Endodermal cell (in vitro differentiated cells): ENCODE data around the gene SCFD1. TPM values are rescaled to one million over a fixed set of nuclear protein-coding genes. Genes with fewer than 3 reads are reported as not detected.

Experiments
- DNase-seq: peaks from one replicate; pipeline ENCODE4 v3.0.0-alpha.2; 2017
- H3K27ac ChIP-seq: 2 replicates; pipeline ENCODE4 v1.5.1; 2013; ENCODE audit warnings: mild to moderate bottlenecking, low read depth, low read length, moderate library complexity
- H3K27me3 ChIP-seq: 2 replicates; pipeline ENCODE4 v1.6.1; 2013; ENCODE audit warnings: mild to moderate bottlenecking, low read length, moderate library complexity; ENCODE audit not compliant: insufficient read depth, control insufficient read depth, poor library complexity, severe bottlenecking
- H3K36me3 ChIP-seq: 2 replicates; pipeline ENCODE4 v1.7.0; 2013; ENCODE audit warnings: mild to moderate bottlenecking, low read length, moderate library complexity; ENCODE audit not compliant: control insufficient read depth, insufficient read depth
- H3K4me1 ChIP-seq: one replicate; pipeline ENCODE4 v1.7.0; 2013; ENCODE audit warnings: low read length; ENCODE audit not compliant: control insufficient read depth, insufficient read depth
- H3K4me3 ChIP-seq: 2 replicates; pipeline ENCODE4 v1.5.1; 2013; ENCODE audit warnings: mild to moderate bottlenecking, low read length, moderate library complexity
- H3K9ac ChIP-seq: 2 replicates; pipeline ENCODE4 v1.6.1; 2013; ENCODE audit warnings: mild to moderate bottlenecking, low read length, moderate library complexity; ENCODE audit not compliant: poor library complexity, severe bottlenecking; ENCODE audit errors: extremely low read depth
- H3K9me3 ChIP-seq: 2 replicates; pipeline ENCODE4 v1.6.1; 2013; ENCODE audit warnings: mild to moderate bottlenecking, low read length, moderate library complexity; ENCODE audit not compliant: control insufficient read depth
- H3K27ac Mint-ChIP-seq: 2 replicates; pipeline ENCODE4 v1.8.0; 2020; ENCODE audit warnings: mixed read lengths
- H3K27me3 Mint-ChIP-seq: 2 replicates; pipeline ENCODE4 v1.8.0; 2021; ENCODE audit warnings: mild to moderate bottlenecking, mixed read lengths; ENCODE audit not compliant: insufficient read depth
- H3K36me3 Mint-ChIP-seq: 2 replicates; pipeline ENCODE4 v1.8.0; 2020; ENCODE audit warnings: low read depth, mixed read lengths
- H3K4me1 Mint-ChIP-seq: 2 replicates; pipeline ENCODE4 v1.8.0; 2020; ENCODE audit warnings: mixed read lengths
- H3K4me3 Mint-ChIP-seq: 2 replicates; pipeline ENCODE4 v1.8.0; 2020; ENCODE audit warnings: mild to moderate bottlenecking, moderate library complexity, mixed read lengths
- H3K9me3 Mint-ChIP-seq: 2 replicates; pipeline ENCODE4 v1.8.0; 2020; ENCODE audit warnings: mild to moderate bottlenecking, mixed read lengths
- WGBS, 2 experiments: methylation state at CpG; one replicate each; pipeline versions ENCODE4 v1.1.5 to v1.1.7; 2013; ENCODE audit warnings: missing lambda C conversion rate in 2 of 2, mixed read lengths in 1 of 2; ENCODE audit not compliant: insufficient coverage in 1 of 2, insufficient read length in 1 of 2; 5-methylcytosine and 5-hydroxymethylcytosine counted together
- total RNA-seq, 2 donors: library from RNA; stranded (reverse); fragmentation: NEBNext Ultra II Directional in 1 of 2; extraction: Animal tissue kit (Norgen Biotek cat#: 25700) in 1 of 2; gene quantifications; 2 replicates in 1 of 2; 3 replicates in 1 of 2; pipeline ENCODE4 v1.2.1, GENCODE V29; 2021
- TF ChIP-seq, protein P1 (sequence below): fragments of 200-600 bp; sonication (generic); conservative IDR thresholded peaks from 2 replicates; pipeline ENCODE4 v1.5.0; 2021; ENCODE audit warnings: antibody characterized with exemption, mild to moderate bottlenecking

The SCFD1 gene
- total RNA-seq, 2 donors from 2014 or later = 82.4 to 98.4 TPM

DNA sequence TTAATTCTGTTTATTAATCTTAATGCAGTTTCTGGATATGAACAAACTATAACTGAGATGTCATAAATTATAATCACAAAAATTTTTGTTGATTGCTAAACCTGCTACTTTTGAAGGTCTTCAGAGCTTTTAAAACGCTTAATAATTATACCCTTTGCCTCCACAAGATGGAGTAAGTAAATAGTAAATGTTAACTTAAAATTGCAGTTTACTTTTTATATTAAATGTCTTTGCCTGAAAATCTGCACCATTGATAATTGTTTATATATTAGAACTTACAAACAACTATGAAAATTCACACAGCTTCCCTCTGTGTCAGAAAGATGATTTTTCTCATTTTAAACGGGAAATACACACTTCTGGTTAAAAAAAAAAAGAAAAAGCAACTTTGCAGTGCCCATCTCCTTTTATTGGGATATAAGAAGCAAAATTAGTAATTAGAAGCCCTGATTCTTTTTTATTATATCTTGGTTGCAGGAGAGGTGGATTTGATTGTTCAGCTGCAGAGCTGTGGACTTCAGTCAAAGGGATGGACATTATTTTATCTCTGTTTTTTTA is 35.6 kb downstream of the SCFD1 start:
- Mint-ChIP-seq H3K36me3 (peaks cover 39% of the 10 kb centered on the region), H3K4me3 (no peak overlapping the region), H3K27me3 (no peaks in the 10 kb centered on the region), H3K9me3 (no peaks in the 10 kb centered on the region), H3K27ac (no peak overlapping the region), H3K4me1 (no peaks in the 10 kb centered on the region)
- TF ChIP-seq, protein P1, sequence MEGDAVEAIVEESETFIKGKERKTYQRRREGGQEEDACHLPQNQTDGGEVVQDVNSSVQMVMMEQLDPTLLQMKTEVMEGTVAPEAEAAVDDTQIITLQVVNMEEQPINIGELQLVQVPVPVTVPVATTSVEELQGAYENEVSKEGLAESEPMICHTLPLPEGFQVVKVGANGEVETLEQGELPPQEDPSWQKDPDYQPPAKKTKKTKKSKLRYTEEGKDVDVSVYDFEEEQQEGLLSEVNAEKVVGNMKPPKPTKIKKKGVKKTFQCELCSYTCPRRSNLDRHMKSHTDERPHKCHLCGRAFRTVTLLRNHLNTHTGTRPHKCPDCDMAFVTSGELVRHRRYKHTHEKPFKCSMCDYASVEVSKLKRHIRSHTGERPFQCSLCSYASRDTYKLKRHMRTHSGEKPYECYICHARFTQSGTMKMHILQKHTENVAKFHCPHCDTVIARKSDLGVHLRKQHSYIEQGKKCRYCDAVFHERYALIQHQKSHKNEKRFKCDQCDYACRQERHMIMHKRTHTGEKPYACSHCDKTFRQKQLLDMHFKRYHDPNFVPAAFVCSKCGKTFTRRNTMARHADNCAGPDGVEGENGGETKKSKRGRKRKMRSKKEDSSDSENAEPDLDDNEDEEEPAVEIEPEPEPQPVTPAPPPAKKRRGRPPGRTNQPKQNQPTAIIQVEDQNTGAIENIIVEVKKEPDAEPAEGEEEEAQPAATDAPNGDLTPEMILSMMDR = peak; percentile 71
- DNase-seq = no peak
- H3K4me1 ChIP-seq = no peaks in the 10 kb centered on the region
- no peaks in the 10 kb centered on the region for H3K9me3 ChIP-seq
- H3K27me3 ChIP-seq = no peaks in the 10 kb centered on the region
- no peak overlapping the region for H3K4me3 ChIP-seq
- WGBS, 2 experiments = 96% methylated on average over 2 of the region's 2 CpGs; no CpG with 5 or more reads in 1 of the 2 experiments
- H3K36me3 ChIP-seq = peaks cover 93% of the 10 kb centered on the region
- no peak overlapping the region for H3K9ac ChIP-seq
- H3K27ac ChIP-seq = no peak overlapping the region

DNA sequence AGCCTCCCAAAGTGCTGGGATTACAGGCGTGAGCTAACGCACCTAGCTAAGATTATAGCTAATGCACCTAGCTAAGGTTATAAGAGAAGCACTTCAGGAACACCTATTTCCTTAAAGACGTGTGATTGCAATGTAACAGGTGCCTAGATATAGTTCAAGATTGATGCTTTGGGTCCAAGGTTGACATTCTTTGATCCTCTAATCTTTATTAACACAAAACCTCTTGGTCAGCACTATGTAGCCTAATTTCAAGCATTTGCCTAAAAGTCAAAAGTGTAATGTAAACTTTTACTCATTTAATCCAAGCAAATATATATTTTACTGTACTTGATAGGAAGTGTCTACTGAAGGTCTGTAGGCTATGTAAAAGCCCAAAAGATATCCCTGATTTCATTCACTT is 36.5 kb downstream of the SCFD1 start:
- Histone ChIP-seq H3K27ac (no peak overlapping the region), H3K4me1 (no peaks in the 10 kb centered on the region), H3K4me3 (no peak overlapping the region), H3K36me3 (peaks cover 93% of the 10 kb centered on the region), H3K9ac (no peak overlapping the region), H3K27me3 (no peaks in the 10 kb centered on the region), H3K9me3 (peaks cover 4% of the 10 kb centered on the region)
- H3K27me3 Mint-ChIP-seq = no peaks in the 10 kb centered on the region
- H3K4me3 Mint-ChIP-seq = no peak overlapping the region
- H3K27ac Mint-ChIP-seq = no peak overlapping the region
- no peaks in the 10 kb centered on the region for H3K4me1 Mint-ChIP-seq
- WGBS, 2 experiments = 97 to 100% methylated on average over 2 to 3 of the region's 3 CpGs
- peaks cover 38% of the 10 kb centered on the region for H3K36me3 Mint-ChIP-seq
- no peaks in the 10 kb centered on the region for H3K9me3 Mint-ChIP-seq
- DNase-seq = no peak
- TF ChIP-seq, protein P1 = no peak

DNA sequence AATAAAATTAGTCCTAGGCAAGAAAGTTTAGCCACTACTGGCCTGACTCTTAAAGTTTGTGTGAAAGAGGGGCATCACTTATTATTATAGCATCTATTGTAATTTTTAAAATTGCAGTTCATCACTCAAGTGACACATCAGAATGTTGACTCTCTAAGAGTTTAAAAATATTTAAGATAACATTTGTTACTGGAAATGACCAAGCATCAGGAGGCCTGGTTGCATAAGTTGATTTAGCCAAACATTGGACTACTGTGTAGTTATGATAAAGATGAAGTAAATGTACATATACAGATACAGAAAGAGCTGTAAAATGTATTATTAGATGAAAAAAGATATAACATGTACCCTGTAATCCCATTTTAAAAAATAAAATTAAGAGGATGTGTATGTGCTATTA is 47.5 kb downstream of the SCFD1 start:
- no peaks in the 10 kb centered on the region for H3K4me1 ChIP-seq
- Mint-ChIP-seq H3K36me3 (peaks cover 40% of the 10 kb centered on the region), H3K4me3 (no peak overlapping the region), H3K4me1 (no peaks in the 10 kb centered on the region), H3K27ac (no peak overlapping the region), H3K9me3 (peaks cover 24% of the 10 kb centered on the region), H3K27me3 (no peaks in the 10 kb centered on the region)
- no peak for DNase-seq
- no peak overlapping the region for H3K9ac ChIP-seq
- H3K36me3 ChIP-seq = peaks cover 34% of the 10 kb centered on the region
- no peaks in the 10 kb centered on the region for H3K27me3 ChIP-seq
- peaks cover under 1% of the 10 kb centered on the region for H3K9me3 ChIP-seq
- TF ChIP-seq, protein P1 = no peak
- H3K27ac ChIP-seq = no peak overlapping the region
- H3K4me3 ChIP-seq = no peak overlapping the region
